ENCODE data around the gene MROH7.

The MROH7 gene

DNA sequence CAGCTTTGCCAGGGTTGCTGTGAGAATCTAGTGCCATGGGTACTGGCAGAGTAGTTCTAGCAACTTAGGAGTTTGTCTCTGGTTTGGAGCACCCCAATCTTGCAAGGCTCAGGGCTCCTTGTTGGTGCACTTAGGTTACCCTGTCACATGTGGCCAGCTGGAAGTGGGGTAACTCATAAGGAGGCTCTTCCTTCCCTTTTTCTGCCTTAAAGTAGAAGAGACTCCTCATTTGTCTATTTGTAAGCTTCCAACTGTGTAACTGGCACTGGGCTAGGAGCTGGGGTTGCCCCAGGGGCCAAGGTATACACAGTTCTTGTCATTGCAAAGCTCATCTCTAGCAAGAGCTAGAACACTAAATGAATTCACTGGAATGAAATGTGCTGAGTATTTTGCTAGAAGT, 10.6 kb downstream of the MROH7 start:
- DNase-seq, result peak; percentile 31

DNA sequence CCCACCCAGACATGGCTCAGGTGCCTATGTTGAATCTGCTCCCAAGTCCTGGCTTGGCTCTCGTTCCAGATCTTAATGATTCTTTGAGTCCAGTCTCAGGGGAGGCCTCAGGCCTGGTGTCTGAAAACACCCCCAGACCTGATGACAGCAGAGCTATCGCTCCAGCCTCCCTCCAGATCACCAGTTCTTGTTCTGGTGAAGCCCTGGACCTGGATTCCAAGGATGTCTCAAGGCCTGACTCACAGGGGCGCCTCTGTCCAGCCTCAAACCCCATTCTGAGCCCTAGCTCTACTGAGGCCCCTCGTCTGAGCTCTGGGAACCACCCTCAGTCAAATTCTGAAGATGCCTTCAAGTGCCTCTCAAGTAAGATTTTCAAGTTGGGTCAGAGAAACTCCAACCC, 11.4 kb downstream of the MROH7 start:
- DNase-seq, result no peak

DNA sequence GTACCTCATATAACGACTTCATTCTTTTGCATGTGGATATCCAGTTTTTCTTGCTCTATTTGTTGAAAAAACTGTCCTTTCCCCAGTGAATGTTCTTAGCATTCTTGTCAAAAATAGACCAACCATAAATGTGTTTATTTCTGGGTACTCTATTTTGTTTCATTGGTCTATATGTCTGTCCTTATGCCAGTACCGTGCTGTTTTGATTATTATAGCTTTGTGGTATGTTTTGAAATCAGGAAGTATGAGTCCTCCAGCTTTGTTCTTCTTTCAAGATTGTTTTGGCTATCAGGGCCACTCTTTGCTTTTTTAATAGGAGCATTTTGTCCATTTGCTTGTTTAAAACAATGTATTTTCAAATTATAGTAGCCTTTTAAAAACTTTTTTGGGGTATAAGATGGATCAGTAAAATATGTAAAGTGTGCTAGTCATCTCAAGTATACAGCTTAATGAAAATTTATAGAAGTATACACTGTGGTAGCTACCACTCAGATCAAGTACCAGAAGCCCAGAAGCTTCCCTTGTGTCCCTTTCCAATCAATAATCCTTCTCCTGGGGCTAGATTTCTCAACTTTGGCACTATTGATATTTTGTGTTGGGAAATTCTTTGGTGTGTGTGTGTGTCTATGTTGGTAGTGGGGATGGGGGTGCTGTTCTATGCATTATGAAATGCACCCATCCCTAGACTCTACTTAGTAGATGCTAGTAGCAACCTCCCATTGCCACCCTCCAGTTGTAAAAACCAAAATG, 16.8 kb downstream of the MROH7 start:
- no peak for DNase-seq

DNA sequence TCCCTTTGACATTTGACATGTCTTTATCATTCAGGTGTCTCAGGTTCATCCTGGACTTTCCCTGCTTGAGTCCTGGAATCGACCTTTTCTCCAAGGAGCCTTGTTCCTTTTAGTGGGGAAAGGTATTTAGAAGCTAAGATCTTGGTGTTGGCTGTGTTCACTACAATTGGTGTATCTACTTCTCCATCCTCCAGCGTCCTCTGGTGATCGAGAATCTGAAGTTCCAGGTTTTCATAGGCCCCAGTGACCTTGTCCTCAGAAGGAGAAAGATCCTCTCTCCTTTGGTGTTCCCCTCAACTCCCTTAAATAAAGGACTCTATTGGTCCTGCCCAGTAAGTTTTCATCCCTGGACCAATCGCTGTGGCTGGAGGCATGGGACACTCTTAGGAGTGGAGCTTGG, 22.1 kb downstream of the MROH7 start:
- no peak for DNase-seq

DNA sequence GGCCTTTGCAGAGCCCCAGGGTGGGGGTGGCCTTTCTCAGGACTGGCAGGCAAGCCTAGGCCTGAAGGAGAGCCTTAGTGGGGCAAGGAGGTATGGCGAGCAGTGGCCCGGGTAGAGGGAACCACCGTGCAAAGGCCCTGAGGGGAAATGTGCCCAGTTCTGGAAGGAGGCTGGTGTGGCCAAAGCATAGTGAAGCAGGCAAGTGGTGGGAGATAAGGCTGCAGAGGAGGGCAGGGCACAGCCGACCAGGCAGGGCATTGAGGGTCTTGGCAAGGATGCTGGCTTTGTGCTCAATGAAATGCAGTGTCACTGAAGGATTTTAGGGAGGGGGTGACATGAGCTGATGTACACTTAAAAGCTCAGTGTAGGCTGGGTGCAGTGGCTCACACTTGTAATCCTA, 22.8 kb downstream of the MROH7 start:
- DNase-seq, result no peak

DNA sequence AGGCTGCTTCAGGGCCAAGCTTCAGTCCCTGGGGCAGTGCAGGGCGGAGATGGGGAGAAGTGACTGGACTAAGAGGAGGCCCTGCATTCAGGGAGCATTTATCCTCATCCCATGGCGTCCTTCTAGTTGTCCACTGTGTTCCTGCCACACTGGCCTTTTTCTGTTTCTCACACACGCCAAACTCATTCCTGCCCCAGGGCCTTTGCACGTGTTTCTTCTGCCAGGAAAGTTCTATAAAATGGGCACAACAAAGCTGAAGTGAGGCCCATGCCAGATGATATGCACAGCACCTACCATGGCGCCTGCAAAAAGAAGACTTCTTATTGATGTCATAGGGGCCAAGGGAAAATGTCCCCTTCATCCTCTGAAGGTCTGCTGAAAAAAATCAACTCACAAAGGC, 24.3 kb downstream of the MROH7 start:
- DNase-seq, result no peak

DNA sequence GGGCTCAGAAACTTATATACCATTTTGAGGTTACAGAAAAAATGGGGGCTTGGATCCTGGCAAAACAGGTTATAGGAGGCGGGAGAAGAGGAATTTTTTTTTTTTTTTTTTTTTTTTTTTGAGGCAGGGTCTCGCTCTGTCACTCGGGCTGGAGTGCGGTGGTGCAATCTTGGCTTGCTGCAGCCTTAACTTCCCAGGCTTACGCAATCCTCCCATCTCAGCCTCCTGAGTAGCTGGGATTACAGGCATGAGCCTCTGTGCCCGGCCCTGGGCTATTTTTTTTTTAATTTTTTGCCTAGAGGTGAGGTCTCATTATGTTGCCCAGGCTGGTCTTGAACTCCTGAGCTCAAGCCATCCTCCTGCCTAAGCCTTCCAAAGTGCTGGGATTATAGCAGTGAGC, 24.7 kb downstream of the MROH7 start:
- no peak for DNase-seq

DNA sequence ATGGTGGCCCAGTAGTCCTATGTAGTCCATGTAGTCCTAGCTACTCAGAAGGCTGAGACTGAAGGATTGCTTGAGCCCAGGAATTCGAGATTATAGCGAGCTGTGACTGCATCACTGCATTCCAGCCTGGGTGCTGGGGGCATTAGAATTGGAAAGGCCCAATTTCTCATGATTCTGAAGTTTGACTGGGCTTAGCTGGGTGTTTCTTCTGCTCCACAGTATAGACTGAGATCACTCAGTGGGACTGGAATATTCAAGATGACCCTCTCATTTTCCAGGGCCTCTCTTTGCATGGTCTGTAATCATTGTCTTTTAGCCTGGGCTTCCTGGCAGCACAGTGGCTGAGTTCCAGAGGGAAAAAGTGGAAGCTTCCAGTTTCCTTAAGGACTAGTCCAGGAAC, 26.2 kb downstream of the MROH7 start:
- no peak for DNase-seq

DNA sequence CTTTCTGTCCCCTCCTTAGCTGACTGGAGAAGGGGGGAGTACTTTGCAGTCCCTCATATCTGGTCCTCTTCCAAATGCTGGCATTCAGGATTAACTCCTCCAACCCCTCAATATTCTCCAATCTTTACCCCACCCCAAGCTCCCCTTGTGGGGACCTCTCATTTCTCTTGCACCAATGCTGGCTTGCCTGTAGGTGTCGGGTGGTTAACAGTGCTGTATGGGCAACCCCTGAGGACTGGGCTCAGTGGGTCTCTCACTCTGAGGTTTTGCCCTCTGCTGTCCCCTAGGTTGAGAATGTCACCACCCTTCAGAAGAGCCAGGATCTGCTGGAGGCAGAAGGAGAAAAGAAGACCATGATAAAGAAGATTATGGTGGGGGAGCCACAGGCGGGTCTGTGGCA, 27.0 kb downstream of the MROH7 start:
- DNase-seq, result no peak

DNA sequence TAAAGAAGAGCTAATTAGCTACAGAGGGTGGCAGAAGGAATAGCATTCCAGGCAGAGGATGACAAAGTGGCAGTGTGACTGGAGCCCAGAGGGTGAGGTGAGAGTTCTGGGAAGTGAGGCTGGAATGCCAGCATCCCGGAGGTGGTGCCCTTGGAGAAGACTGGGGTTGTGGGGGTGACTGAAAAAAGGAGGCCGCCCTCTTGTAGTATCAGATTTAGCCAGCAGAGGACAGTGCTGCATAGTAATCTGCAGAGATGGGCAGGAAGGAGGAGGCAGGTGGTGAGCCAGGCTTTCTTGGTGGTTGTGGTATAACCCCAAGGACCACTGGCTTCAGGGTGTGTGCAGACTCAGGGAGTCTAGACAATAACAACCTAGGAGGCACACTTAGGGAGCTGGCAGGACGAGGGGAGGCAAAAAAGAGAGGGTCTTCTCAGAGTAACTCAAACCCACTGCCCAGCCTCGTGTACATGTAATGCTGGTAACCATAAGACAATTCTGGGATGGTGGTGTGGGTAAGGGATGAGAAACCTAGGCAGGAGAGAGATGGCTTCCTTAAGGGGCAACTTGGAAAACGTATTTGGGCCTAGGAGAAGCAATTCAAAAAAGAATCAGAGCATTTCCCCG, 30.5 kb downstream of the MROH7 start:
- no peak for DNase-seq

DNA sequence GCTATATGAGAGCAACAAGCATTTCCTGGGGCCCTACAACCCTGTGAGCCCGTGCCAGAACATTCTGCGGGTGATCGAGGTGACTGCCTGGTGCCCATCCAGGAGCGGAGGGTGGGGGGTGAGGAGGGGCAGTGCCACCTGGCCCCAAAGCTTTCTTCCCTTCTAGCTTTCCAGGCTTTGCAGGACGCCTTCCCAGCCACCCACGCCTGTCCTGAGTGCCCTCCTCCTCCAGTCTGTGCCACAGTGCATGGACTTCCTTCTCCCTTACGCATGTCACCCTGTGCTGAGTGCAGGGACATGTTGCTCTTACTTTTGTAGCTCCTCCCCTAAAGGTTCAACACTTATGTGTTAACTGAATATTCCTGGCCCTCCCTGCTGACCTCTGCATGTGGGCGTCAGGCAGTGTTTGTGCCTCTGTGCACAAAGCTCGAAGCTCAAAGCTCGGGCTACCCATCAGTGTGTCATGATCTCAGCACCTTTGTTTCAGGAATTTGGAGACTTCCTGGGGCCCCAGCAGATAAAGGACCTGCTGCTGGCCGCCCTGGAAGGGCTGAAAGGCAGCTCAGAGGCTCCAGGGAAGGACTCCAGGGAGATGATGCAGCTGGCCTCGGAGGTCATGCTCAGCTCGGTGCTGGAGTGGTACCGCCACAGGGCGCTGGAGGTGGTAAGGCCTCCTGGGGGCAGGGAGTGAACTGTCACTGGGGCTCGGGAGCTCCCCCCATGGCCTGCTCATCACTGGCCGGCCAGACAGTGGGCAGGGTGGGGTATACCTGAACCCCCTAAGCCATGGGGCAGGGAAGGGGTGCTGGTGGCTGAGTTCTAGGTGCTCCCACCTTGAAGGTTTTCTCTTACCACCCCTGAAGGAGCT, 37.4 kb downstream of the MROH7 start:
- DNase-seq, result no peak

DNA sequence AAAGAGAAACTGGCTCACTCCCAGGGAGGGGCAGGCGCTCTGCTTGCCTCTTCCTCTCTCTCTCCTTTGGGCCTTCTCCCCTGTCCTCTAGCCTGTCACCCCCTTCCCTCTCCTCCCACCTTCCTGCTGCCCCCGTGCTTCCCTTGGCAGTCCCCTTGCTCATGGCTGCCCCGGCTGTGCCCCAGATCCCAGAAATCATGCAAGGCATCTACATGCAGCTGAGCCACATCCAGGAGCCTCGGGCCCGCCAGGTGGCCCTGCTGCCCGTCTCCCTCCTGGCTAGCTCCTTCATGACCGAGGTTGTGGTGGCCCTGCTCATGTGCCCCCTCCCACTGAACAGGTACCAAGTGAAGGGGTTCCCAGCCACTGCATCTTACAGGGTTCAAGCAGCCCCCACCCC, 38.1 kb downstream of the MROH7 start:
- no peak for DNase-seq

DNA sequence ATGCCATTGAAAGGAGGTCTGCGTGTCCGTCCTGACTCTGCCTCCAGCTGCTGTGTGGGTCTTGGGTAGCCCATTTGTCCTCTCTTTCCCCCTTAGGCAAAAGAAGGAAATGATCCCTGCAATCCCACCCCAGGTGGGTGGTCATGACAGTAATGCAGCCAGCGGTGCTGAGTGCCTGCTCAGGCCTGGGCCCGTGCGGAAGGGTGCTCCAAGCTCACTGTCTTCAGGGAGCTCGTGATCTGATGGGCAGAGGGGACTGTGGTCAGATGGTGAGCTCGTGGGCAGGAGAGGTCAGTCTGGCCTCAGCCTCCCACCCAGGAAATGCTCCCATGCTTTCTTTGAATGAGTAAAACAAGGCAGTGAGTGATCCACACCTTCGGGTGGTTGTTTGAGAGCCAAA, 38.8 kb downstream of the MROH7 start:
- DNase-seq, result no peak

DNA sequence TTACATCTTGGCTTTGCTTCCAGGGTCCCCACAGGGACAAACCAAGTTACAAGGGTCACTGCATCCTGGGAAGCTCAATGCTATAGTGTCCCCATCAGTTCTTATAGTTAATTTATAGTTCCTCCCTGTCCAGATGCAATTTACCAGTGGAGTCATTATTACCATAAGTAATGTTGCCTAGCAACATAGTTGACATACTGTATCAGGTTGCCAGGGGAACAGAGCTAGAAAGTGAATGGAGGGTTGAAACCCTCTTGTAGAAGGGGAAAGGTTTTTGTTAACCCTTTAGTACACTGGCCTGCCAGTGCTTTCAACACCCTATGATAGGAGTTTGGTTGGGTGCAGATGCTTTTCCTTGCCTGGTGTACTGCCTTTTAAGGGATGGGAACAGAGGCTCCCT, 39.8 kb downstream of the MROH7 start:
- DNase-seq, result no peak

DNA sequence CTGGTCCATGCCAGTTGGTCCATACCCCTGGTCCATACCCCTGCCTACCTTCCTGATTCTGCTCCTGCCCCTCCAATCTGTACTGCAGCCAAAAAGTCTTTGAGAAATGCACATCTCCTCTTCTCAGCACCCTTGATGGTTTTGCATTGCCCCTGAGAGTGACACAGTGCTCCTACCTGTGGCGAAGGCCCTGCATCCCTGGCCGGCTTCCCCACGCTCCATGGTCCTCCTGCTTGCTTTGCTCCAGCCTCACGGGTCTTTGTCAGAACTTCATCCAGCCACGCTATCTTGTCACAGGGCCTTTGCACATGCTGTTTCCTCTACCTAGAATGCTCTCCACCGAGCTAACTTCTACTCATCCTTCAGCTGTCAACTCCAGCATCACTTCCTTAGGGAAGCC, 41.9 kb downstream of the MROH7 start:
- no peak for DNase-seq

DNA sequence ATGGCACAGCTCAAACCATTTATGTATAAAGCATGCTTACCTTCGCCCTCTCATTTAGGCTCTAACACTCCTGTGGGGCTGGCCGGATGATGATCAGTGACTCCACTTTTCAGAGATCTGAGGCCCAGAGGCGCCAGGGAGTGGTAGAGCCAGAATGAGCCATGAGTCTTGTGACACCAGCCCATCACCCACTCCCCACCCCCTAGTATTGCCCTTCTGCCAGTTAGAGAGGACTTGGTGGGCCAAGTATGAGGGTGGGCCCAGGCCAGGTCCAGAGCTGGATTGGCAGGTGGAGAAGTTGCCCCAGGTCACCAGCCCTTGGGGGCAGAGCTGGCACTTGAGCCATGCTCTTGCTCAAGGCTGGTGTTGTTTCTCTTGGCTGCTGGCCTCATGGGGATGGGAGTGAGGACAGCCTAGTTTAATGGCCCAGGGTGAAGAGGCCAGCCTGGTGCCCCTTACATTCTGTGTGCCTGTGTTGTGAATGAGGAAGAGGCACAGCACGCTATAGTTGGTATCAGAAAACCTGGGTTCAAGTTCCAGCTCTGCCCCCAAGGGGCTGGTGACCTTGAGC, 43.8 kb downstream of the MROH7 start:
- no peak for DNase-seq

DNA sequence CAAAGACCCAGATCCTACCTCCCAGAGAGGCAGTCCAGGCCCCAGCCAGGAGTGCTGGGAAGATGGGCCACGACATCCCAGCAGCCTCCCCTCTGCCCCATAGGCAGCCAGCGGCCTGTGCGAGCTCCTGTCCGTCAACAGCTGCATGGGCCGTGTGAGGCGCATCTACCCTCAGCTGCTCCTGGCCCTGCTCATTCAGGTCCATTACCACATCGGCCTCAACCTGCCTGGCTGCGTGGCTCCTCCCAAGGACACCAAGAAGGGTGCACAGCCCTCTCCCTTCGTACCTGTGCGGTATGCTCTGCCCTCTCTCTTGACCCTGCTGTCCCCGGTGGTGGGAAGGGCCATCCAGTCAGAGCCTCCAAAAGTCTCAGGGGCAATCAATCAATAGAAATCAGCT, 44.6 kb downstream of the MROH7 start:
- no peak for DNase-seq

DNA sequence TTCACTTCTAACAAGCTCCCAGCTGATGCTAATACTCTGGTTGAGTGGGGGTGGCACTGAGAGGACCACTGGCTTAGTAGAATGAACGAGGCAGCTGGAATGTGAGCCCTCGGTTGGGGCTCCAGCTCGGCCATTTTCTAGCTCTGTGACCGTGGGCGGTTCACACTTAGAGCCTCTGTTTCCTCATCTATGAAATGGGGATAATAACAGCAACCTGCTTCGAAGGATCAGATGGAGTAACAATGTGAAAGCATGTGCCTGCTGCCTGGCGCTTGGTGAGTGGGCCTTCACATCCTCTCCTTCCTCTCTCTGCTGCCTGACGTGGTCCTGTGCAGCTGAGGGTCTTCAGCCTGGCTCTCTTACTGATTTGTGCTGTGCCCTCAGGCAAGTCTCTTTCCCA, 53.2 kb downstream of the MROH7 start:
- no peak for DNase-seq

DNA sequence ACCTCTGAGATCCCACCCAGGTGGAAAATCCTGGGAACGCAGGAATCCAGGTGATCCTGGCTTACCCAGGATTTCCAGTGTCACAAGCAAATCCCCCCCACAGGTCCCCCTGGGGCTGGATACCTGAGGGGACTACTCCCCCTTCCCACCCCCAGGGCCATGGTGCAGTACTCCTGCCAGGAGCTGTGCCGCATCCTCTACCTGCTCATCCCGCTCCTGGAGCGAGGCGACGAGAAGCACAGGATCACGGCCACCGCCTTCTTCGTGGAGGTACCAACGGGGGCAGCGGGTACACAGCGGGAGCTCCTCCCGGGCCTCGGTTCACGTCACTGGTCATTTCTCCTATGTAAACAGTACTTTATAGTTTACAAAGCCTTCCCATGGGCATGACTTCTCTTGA, 53.6 kb downstream of the MROH7 start:
- no peak for DNase-seq

DNA sequence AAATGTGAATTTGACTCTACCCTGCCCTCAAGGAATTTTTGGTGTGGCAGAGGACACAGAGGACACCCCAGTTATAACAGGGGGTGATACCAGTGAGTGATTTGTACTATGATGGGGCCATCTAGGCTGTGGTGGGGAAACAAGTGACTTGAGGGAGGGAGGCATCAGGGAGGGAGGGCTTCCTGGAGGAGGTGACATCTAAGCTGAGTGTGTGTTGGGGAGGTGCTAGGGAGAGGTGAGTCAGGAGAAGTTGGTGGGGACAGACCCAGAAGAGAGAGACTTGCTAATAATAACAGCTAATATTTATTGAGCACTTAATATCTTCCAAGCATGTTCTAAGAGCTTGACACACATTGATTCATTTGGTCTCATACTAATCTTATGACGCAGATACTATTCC, 54.2 kb downstream of the MROH7 start:
- no peak for DNase-seq

DNA sequence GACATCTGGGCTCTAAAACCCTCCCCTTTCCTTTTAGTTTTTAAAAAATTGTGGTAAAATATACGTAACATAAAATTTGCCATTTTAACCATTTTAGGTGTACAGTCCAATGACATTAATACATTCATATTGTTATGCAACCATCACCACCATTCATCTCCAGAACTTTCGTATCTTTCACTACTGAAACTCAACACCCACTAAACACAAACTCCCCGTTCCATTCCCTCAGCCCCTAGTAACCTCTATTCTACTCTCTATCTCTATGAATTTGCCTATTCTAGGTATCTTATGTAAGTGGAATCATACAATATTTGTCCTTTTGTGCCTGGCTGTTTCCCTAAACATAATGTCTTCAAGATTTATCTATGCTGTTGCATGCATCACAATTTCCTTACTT, 54.7 kb downstream of the MROH7 start:
- no peak for DNase-seq

DNA sequence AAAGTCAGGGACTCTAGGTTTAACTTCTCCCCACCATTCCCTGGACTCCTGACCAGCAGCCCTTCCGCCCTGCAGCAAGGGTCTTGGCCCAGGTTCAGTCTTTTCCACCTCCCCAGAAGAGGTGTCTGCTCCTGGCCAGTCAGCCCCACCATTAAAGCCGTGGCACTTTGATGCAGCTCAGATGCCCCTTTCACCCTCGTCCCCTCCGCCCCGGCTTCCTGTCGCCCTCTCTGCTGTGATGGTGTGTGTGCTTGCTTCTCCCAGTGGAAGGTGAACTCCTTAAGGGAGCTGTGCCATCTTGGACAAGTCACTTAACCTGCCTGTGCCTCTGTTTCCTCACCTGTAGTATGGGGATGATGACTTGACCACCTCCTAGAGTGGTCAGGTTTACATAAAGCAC, 56.3 kb downstream of the MROH7 start:
- no peak for DNase-seq

DNA sequence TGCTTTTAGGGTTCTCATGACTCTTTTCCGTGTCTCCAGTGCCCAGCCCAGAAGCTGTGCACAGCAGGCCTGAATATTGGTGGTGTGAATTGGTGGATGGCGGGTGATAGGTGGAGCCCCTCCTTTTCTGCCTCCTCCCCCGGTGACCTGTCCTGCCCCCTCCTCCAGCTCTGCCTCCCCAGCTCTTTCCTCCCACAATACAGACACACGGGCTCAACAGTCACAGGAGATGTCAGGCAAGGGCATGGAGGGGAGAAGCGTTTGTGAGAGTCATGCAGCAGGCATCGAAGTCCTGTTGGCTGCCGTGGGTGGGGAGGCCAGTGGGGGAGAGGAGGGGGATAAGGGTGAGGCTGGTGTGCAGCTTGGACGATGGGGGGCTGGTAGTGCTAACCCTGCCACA, 56.8 kb downstream of the MROH7 start:
- DNase-seq, result no peak
